CD14-positive monocyte (primary cell): Measurements from ENCODE around the gene ZP1. TPM values are rescaled to one million over a fixed set of nuclear protein-coding genes. Genes with fewer than 3 reads are reported as not detected.

ENCODE experiments used
- DNase-seq, 3 donors: peaks; one replicate each; pipeline ENCODE4 v3.0.0-alpha.2; 2011 to 2022
- H2AFZ ChIP-seq: 2 replicates; pipeline ENCODE4 v1.6.0; 2012; ENCODE audit warnings: mild to moderate bottlenecking, low read depth, low read length, inconsistent platforms; ENCODE audit not compliant: insufficient read depth, poor library complexity, severe bottlenecking
- H3K27ac ChIP-seq, 2 donors: 1 replicate in 1 of 2; 2 replicates in 1 of 2; pipeline ENCODE4 v1.5.1; 2012 to 2013; ENCODE audit warnings: low read length in 2 of 2, control low read depth in 1 of 2, inconsistent platforms in 1 of 2, low read depth in 1 of 2, mild to moderate bottlenecking in 1 of 2
- H3K27me3 ChIP-seq, 2 donors: one replicate each; pipeline versions ENCODE4 v1.6.0 to v1.6.1; 2011 to 2013; ENCODE audit warnings: low read length in 2 of 2; ENCODE audit not compliant: control insufficient read depth in 2 of 2, insufficient read depth in 2 of 2
- H3K36me3 ChIP-seq, 2 donors: replicated peaks in 1 of 2; 1 replicate in 1 of 2; 2 replicates in 1 of 2; pipeline versions ENCODE4 v1.5.1 to v1.6.1; 2012 to 2013; ENCODE audit warnings: low read length in 2 of 2, control low read depth in 1 of 2, inconsistent platforms in 1 of 2, mild to moderate bottlenecking in 1 of 2; ENCODE audit not compliant: insufficient read depth in 2 of 2, control insufficient read depth in 1 of 2
- H3K4me1 ChIP-seq, 2 donors: 1 replicate in 1 of 2; 2 replicates in 1 of 2; pipeline versions ENCODE4 v1.5.1 to v1.6.1; 2012 to 2013; ENCODE audit warnings: low read length in 2 of 2, control low read depth in 1 of 2, inconsistent platforms in 1 of 2, mild to moderate bottlenecking in 1 of 2, moderate library complexity in 1 of 2; ENCODE audit not compliant: insufficient read depth in 2 of 2, control insufficient read depth in 1 of 2
- H3K4me2 ChIP-seq: replicated peaks from 2 replicates; pipeline ENCODE3; 2012; ENCODE audit warnings: low read length, moderate library complexity, mild to moderate bottlenecking; ENCODE audit not compliant: poor library complexity, severe bottlenecking; ENCODE audit errors: extremely low read depth
- H3K4me3 ChIP-seq, 3 experiments: fragments of 200-600 bp in 1 of 3; sonication (generic) in 1 of 3; replicated peaks in 1 of 3; 1 replicate in 2 of 3; 2 replicates in 1 of 3; pipeline ENCODE4 v1.5.1; 2011 to 2013; ENCODE audit warnings: low read length in 3 of 3, mild to moderate bottlenecking in 3 of 3, control low read depth in 2 of 3, low read depth in 2 of 3, inconsistent platforms in 1 of 3, moderate library complexity in 1 of 3
- H3K79me2 ChIP-seq: 2 replicates; pipeline ENCODE4 v1.6.0; 2012; ENCODE audit warnings: mild to moderate bottlenecking, control low read depth, inconsistent platforms, low read length, moderate library complexity; ENCODE audit not compliant: insufficient read depth
- H3K9ac ChIP-seq: 2 replicates; pipeline ENCODE4 v1.6.0; 2017; ENCODE audit warnings: low read length, mild to moderate bottlenecking; ENCODE audit not compliant: insufficient read depth, poor library complexity, severe bottlenecking
- H3K9me3 ChIP-seq, 2 donors: replicated peaks in 1 of 2; 1 replicate in 1 of 2; 2 replicates in 1 of 2; pipeline versions ENCODE4 v1.5.1 to v1.6.1; 2012 to 2013; ENCODE audit warnings: low read length in 2 of 2, control low read depth in 1 of 2; ENCODE audit not compliant: control insufficient read depth in 1 of 2, insufficient read depth in 1 of 2
- H4K20me1 ChIP-seq: 2 replicates; pipeline ENCODE4 v1.6.0; 2012; ENCODE audit warnings: mild to moderate bottlenecking, low read length, control low read depth, moderate library complexity; ENCODE audit not compliant: insufficient read depth
- H3K27ac Mint-ChIP-seq, 7 donors: one replicate each; pipeline ENCODE4 v1.8.0; 2020; ENCODE audit warnings: mild to moderate bottlenecking in 7 of 7, mixed read lengths in 7 of 7, moderate library complexity in 6 of 7, inconsistent platforms in 2 of 7
- H3K27me3 Mint-ChIP-seq, 3 donors: one replicate each; pipeline ENCODE4 v1.8.0; 2021 to 2022; ENCODE audit warnings: low read depth in 3 of 3, mild to moderate bottlenecking in 3 of 3, mixed read lengths in 3 of 3, moderate library complexity in 3 of 3, inconsistent platforms in 1 of 3
- H3K36me3 Mint-ChIP-seq, 2 donors: one replicate each; pipeline ENCODE4 v1.8.0; 2020; ENCODE audit warnings: mixed read lengths in 2 of 2, inconsistent platforms in 1 of 2, mild to moderate bottlenecking in 1 of 2
- H3K4me1 Mint-ChIP-seq: one replicate; pipeline ENCODE4 v1.8.0; 2020; ENCODE audit warnings: mild to moderate bottlenecking, mixed read lengths
- H3K4me3 Mint-ChIP-seq, 2 donors: one replicate each; pipeline ENCODE4 v1.8.0; 2020; ENCODE audit warnings: mild to moderate bottlenecking in 2 of 2, mixed read lengths in 2 of 2, moderate library complexity in 1 of 2
- H3K9me3 Mint-ChIP-seq, 7 donors: one replicate each; pipeline ENCODE4 v1.8.0; 2020 to 2022; ENCODE audit warnings: mixed read lengths in 7 of 7, mild to moderate bottlenecking in 6 of 7, moderate library complexity in 6 of 7, inconsistent platforms in 2 of 7
- CTCF ChIP-seq: fragments of 200-600 bp; IDR thresholded peaks from one replicate; pipeline ENCODE4 v1.8.0; 2022; ENCODE audit warnings: antibody characterized with exemption, mild to moderate bottlenecking
- WGBS: methylation state at CpG from one replicate; pipeline ENCODE4 v1.1.5; 2013; ENCODE audit warnings: missing lambda C conversion rate; ENCODE audit not compliant: insufficient coverage; 5-methylcytosine and 5-hydroxymethylcytosine counted together
- intact Hi-C, 2 donors: fragments of 100-400 bp; cut with micrococcal nuclease; formaldehyde crosslinking; loops; one replicate each; pipeline versions ENCODE4 v1.15.0 to v1.15.1; 2023
- polyA plus RNA-seq, 3 donors: library from polyadenylated mRNA; depleted of rRNA in 1 of 3; unstranded in 2 of 3; stranded (reverse) in 1 of 3; fragments of 300-500 nt in 2 of 3; fragments of >200 nt in 1 of 3; fragmentation: Illumina TruSeq in 2 of 3; gene quantifications; 1 replicate in 2 of 3; 2 replicates in 1 of 3; pipeline ENCODE4 v1.2.3, GENCODE V29; 2012 to 2021

Gene ZP1
- polyA plus RNA-seq, 3 donors, result 0.09 to 0.40 TPM; not detected in 1

- no peak overlapping the region for H3K27ac Mint-ChIP-seq
Measured at GRCh38 chr11:60870733-60871377, 3.5 kb downstream of the ZP1 start.

GRCh38 chr11:60871378-60872061, 4.2 kb downstream of the ZP1 start:
- Histone ChIP-seq H2AFZ (no peak overlapping the region), H3K36me3 (no peaks in the 10 kb centered on the region), H3K27me3 (no peaks in the 10 kb centered on the region), H3K9ac (no peak overlapping the region), H3K79me2 (no peaks in the 10 kb centered on the region), H3K4me1 (peaks cover 11 to 15% of the 10 kb centered on the region in 2 donors), H4K20me1 (no peaks in the 10 kb centered on the region), H3K4me3 (no peak overlapping the region), H3K4me2 (no peak overlapping the region), H3K27ac (no peak overlapping the region), H3K9me3 (no peaks in the 10 kb centered on the region)
- Mint-ChIP-seq H3K4me1 (peaks cover 12% of the 10 kb centered on the region), H3K9me3 (no peaks in the 10 kb centered on the region), H3K36me3 (no peaks in the 10 kb centered on the region), H3K27me3 (peaks cover 0 to 3% (median 2%) of the 10 kb centered on the region in 3 donors), H3K4me3 (no peak overlapping the region), H3K27ac (no peak overlapping the region)
- no peak for DNase-seq
- intact Hi-C loops, result no loop called here
- TF ChIP-seq CTCF, result no peak
- WGBS, result 67% methylated on average over 3 of the region's 7 CpGs

More at GRCh38 chr11:60870733-60871377, 3.5 kb downstream of the ZP1 start:
- H3K79me2 ChIP-seq, result no peaks in the 10 kb centered on the region
- Mint-ChIP-seq H3K9me3 (no peaks in the 10 kb centered on the region), H3K4me3 (no peak overlapping the region), H3K27me3 (peaks cover 0 to 3% (median 2%) of the 10 kb centered on the region in 3 donors), H3K4me1 (peaks cover 12% of the 10 kb centered on the region), H3K36me3 (no peaks in the 10 kb centered on the region)
- no peak for TF ChIP-seq CTCF
- no peak for DNase-seq
- H3K4me3 ChIP-seq, result no peak overlapping the region
- no peaks in the 10 kb centered on the region for H3K9me3 ChIP-seq
- intact Hi-C loops, result no loop called here
- H3K27me3 ChIP-seq, result no peaks in the 10 kb centered on the region
- 71% methylated on average over 12 of the region's 13 CpGs for WGBS
- H3K4me2 ChIP-seq, result no peak overlapping the region
- H3K27ac ChIP-seq, result no peak overlapping the region
- no peak overlapping the region for H3K9ac ChIP-seq
- no peaks in the 10 kb centered on the region for H4K20me1 ChIP-seq
- H2AFZ ChIP-seq, result no peak overlapping the region
- no peaks in the 10 kb centered on the region for H3K36me3 ChIP-seq
- peaks cover 11 to 15% of the 10 kb centered on the region in 2 donors for H3K4me1 ChIP-seq
